ENCODE results near the gene C1QTNF12. TPM values are rescaled to one million over a fixed set of nuclear protein-coding genes. Genes with fewer than 3 reads are reported as not detected.

The C1QTNF12 gene
- polyA plus RNA-seq, 1 of the 3 experiments (the other 2 are of a cell fraction): 0.59 TPM

DNA sequence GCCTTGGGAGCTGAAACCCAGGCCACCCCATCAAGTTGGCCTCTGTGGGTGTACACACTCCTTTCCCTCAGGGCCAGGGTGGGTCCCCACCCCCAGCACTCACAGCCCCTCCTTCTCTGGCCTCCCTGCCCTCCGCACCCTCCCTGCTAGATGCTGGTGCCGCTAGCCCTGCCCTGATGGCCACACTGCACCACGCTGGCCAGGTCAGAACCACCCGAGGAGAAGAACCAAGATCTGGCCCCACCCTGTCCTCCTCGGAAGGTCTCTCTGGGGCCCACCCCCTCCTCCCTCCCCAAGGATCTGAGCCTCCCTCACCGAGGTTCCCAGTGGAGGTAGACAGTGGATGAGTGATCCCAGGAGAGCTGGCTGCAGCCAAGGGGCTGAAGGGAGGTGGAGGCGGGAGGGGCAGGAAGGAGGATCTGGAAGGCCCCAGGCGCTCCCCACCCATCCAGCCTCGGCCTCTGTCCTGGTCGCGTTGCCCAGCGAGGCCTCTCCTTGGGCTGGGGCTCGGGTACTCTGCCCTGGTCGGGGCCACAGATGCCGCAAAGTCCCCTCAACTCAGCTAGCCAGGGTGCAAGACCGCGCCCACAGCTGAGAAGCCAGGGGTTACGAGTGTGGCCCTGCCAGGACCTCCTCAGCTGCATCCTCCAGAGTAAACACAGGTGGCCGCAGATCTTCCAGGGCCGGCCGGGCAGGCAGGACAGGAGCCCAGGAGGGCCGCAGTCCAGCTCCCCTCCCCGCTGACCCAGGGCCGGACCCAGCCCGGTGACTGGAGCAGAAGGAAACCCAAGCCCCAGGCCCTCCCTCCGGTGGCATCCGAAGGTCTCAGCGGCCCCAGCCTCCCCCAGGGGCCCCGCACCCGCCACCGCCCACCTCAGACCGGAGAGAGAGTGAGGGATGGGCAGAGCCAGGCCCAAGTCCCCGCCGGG, 9.3 kb downstream of the C1QTNF12 start:
- Histone ChIP-seq H3K36me3 (replicated peaks in 1 of 2; ENCODE audit: control insufficient read depth in 1 of 2, insufficient read depth in 2 of 2, low read length in 1 of 2) (peaks cover 0 to 17% of the 10 kb centered on the region in 2 experiments), H3K9ac (no peak overlapping the region), H3K4me3 (ENCODE audit: low read depth in 2 of 2, low read length in 1 of 2) (no peak overlapping the region), H3K79me2 (ENCODE audit: insufficient read depth) (peaks cover 21% of the 10 kb centered on the region), H3K9me3 (no peaks in the 10 kb centered on the region), H2AFZ (ENCODE audit: low read depth) (no peak overlapping the region), H3K4me1 (ENCODE audit: control insufficient read depth in 1 of 2, insufficient read depth in 2 of 2, low read depth in 1 of 2, low read length in 1 of 2) (peaks cover 0 to 29% of the 10 kb centered on the region in 2 experiments; a peak in 1 of 4 replicates), H3K27me3 (ENCODE audit: insufficient read depth) (no peaks in the 10 kb centered on the region), H3K27ac (ENCODE audit: low read depth in 2 of 2, low read length in 1 of 2) (no peak overlapping the region), H3K9me2 (no peaks in the 10 kb centered on the region), H3F3A (replicated peaks; ENCODE audit: insufficient read depth) (no peaks in the 10 kb centered on the region), H3K4me2 (no peak overlapping the region), H4K20me1 (ENCODE audit: insufficient read depth) (no peaks in the 10 kb centered on the region)
- ChIA-PET POLR2A (no interaction called here), CTCF (interaction anchor here (1.8 to 5.1 kb wide), 2 partner anchors 55 to 115 kb away, joined by 5 to 43 read pairs; no protein-coding TSS in a partner anchor)
- TF ChIP-seq FOSL2 (IDR thresholded peaks at IDR 0.05; ENCODE audit: borderline replicate concordance, low read depth) (no peak), JUND (IDR thresholded peaks at IDR 0.05) (no peak), SIN3A (IDR thresholded peaks at IDR 0.05; ENCODE audit: borderline replicate concordance, low read depth, low read length) (no peak), RAD21 (IDR thresholded peaks at IDR 0.05; ENCODE audit: low read length) (no peak), EZH2phosphoT487 (IDR thresholded peaks at IDR 0.05; ENCODE audit: borderline replicate concordance, low read depth) (no peak), YY1 (IDR thresholded peaks at IDR 0.05; ENCODE audit: low read depth) (no peak), GABPA (IDR thresholded peaks at IDR 0.05; ENCODE audit: low read depth) (no peak), TAF1 (IDR thresholded peaks at IDR 0.05; ENCODE audit: borderline replicate concordance, low read depth, low read length) (no peak), RFX5 (IDR thresholded peaks at IDR 0.05; ENCODE audit: low read length) (no peak), NRF1 (IDR thresholded peaks at IDR 0.05; ENCODE audit: low read depth, low read length) (no peak), SMC3 (IDR thresholded peaks at IDR 0.05; ENCODE audit: low read depth, low read length) (no peak), NFIC (IDR thresholded peaks at IDR 0.05; ENCODE audit: borderline replicate concordance) (no peak)
- TF ChIP-seq, protein P1, sequence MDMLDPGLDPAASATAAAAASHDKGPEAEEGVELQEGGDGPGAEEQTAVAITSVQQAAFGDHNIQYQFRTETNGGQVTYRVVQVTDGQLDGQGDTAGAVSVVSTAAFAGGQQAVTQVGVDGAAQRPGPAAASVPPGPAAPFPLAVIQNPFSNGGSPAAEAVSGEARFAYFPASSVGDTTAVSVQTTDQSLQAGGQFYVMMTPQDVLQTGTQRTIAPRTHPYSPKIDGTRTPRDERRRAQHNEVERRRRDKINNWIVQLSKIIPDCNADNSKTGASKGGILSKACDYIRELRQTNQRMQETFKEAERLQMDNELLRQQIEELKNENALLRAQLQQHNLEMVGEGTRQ (IDR thresholded peaks at IDR 0.05; ENCODE audit: borderline replicate concordance, low read depth, low read length): no peak
- TF ChIP-seq, protein P2, sequence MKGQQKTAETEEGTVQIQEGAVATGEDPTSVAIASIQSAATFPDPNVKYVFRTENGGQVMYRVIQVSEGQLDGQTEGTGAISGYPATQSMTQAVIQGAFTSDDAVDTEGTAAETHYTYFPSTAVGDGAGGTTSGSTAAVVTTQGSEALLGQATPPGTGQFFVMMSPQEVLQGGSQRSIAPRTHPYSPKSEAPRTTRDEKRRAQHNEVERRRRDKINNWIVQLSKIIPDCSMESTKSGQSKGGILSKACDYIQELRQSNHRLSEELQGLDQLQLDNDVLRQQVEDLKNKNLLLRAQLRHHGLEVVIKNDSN (IDR thresholded peaks at IDR 0.05; ENCODE audit: borderline replicate concordance, low read depth): no peak
- TF ChIP-seq, protein P3, sequence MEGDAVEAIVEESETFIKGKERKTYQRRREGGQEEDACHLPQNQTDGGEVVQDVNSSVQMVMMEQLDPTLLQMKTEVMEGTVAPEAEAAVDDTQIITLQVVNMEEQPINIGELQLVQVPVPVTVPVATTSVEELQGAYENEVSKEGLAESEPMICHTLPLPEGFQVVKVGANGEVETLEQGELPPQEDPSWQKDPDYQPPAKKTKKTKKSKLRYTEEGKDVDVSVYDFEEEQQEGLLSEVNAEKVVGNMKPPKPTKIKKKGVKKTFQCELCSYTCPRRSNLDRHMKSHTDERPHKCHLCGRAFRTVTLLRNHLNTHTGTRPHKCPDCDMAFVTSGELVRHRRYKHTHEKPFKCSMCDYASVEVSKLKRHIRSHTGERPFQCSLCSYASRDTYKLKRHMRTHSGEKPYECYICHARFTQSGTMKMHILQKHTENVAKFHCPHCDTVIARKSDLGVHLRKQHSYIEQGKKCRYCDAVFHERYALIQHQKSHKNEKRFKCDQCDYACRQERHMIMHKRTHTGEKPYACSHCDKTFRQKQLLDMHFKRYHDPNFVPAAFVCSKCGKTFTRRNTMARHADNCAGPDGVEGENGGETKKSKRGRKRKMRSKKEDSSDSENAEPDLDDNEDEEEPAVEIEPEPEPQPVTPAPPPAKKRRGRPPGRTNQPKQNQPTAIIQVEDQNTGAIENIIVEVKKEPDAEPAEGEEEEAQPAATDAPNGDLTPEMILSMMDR (IDR thresholded peaks at IDR 0.05): no peak
- TF ChIP-seq, protein P4, sequence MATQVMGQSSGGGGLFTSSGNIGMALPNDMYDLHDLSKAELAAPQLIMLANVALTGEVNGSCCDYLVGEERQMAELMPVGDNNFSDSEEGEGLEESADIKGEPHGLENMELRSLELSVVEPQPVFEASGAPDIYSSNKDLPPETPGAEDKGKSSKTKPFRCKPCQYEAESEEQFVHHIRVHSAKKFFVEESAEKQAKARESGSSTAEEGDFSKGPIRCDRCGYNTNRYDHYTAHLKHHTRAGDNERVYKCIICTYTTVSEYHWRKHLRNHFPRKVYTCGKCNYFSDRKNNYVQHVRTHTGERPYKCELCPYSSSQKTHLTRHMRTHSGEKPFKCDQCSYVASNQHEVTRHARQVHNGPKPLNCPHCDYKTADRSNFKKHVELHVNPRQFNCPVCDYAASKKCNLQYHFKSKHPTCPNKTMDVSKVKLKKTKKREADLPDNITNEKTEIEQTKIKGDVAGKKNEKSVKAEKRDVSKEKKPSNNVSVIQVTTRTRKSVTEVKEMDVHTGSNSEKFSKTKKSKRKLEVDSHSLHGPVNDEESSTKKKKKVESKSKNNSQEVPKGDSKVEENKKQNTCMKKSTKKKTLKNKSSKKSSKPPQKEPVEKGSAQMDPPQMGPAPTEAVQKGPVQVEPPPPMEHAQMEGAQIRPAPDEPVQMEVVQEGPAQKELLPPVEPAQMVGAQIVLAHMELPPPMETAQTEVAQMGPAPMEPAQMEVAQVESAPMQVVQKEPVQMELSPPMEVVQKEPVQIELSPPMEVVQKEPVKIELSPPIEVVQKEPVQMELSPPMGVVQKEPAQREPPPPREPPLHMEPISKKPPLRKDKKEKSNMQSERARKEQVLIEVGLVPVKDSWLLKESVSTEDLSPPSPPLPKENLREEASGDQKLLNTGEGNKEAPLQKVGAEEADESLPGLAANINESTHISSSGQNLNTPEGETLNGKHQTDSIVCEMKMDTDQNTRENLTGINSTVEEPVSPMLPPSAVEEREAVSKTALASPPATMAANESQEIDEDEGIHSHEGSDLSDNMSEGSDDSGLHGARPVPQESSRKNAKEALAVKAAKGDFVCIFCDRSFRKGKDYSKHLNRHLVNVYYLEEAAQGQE (IDR thresholded peaks at IDR 0.05; ENCODE audit: low read depth, low read length): no peak
- TF ChIP-seq, protein P5, sequence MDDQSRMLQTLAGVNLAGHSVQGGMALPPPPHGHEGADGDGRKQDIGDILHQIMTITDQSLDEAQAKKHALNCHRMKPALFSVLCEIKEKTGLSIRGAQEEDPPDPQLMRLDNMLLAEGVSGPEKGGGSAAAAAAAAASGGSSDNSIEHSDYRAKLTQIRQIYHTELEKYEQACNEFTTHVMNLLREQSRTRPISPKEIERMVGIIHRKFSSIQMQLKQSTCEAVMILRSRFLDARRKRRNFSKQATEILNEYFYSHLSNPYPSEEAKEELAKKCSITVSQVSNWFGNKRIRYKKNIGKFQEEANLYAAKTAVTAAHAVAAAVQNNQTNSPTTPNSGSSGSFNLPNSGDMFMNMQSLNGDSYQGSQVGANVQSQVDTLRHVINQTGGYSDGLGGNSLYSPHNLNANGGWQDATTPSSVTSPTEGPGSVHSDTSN (IDR thresholded peaks at IDR 0.05): no peak
- 82% methylated on average over 10 of the region's 34 CpGs for WGBS (ENCODE audit: low lambda C conversion rate)
- no peak for DNase-seq

All from SK-N-SH (cell line).